ENCODE results near the gene CGRRF1. TPM values are rescaled to one million over a fixed set of nuclear protein-coding genes. Genes with fewer than 3 reads are reported as not detected.

Gene CGRRF1
- polyA plus RNA-seq, 1 of the 3 experiments (the other 2 are of a cell fraction) = 6.4 TPM

- peaks cover 31% of the 10 kb centered on the region for H3F3A ChIP-seq (replicated peaks; ENCODE audit: insufficient read depth)
- peaks cover 4% of the 10 kb centered on the region for H3K9me3 ChIP-seq
- 94% methylated on average over 3 of the region's 3 CpGs for WGBS (ENCODE audit: low lambda C conversion rate)
- POLR2A ChIA-PET = no interaction called here
- H3K9ac ChIP-seq = no peak overlapping the region
- H3K27ac ChIP-seq (ENCODE audit: low read depth in 2 of 2, low read length in 1 of 2) = no peak overlapping the region
- no peaks in the 10 kb centered on the region for H3K9me2 ChIP-seq
- H3K4me1 ChIP-seq (ENCODE audit: control insufficient read depth in 1 of 2, insufficient read depth in 2 of 2, low read depth in 1 of 2, low read length in 1 of 2) = peaks cover 0 to 19% of the 10 kb centered on the region in 2 experiments; a peak in 2 of 4 replicates
- H2AFZ ChIP-seq (ENCODE audit: low read depth) = no peak overlapping the region
- DNase-seq = no peak
- TF ChIP-seq RAD21 (IDR thresholded peaks at IDR 0.05; ENCODE audit: low read length) (no peak), CTCF (IDR thresholded peaks at IDR 0.05) (no peak), NRF1 (IDR thresholded peaks at IDR 0.05; ENCODE audit: low read depth, low read length) (no peak), NFIC (IDR thresholded peaks at IDR 0.05; ENCODE audit: borderline replicate concordance) (no peak), ELF1 (IDR thresholded peaks at IDR 0.05) (no peak), TEAD4 (IDR thresholded peaks at IDR 0.05; ENCODE audit: borderline replicate concordance, insufficient read depth) (no peak), GABPA (IDR thresholded peaks at IDR 0.05; ENCODE audit: low read depth) (no peak), USF2 (IDR thresholded peaks at IDR 0.05; ENCODE audit: borderline replicate concordance, low read depth, low read length) (no peak), TAF1 (IDR thresholded peaks at IDR 0.05; ENCODE audit: borderline replicate concordance, low read depth, low read length) (no peak), YY1 (IDR thresholded peaks at IDR 0.05; ENCODE audit: low read depth) (no peak)
- H3K27me3 ChIP-seq (ENCODE audit: insufficient read depth) = no peaks in the 10 kb centered on the region
- H4K20me1 ChIP-seq (ENCODE audit: insufficient read depth) = peaks cover 46% of the 10 kb centered on the region
- CTCF ChIA-PET = no interaction called here
- H3K36me3 ChIP-seq (replicated peaks in 1 of 2; ENCODE audit: control insufficient read depth in 1 of 2, insufficient read depth in 2 of 2, low read length in 1 of 2) = peaks cover 5 to 30% of the 10 kb centered on the region in 2 experiments
- H3K4me2 ChIP-seq = no peak overlapping the region
- H3K4me3 ChIP-seq (ENCODE audit: low read depth in 2 of 2, low read length in 1 of 2) = no peak overlapping the region
- peaks cover 100% of the 10 kb centered on the region for H3K79me2 ChIP-seq (ENCODE audit: insufficient read depth)
These were observed 75.5 kb downstream of the CGRRF1 start for GRCh38 chr14:54585214-54585613.

Other genes with a start within 250 kb of the CGRRF1 start
- gene CDKN3, start 112.9 kb upstream of the CGRRF1 start, polyA plus RNA-seq (2012; rRNA removed) = 25.5 and 26.7 TPM in 2 replicates
- gene CNIH1, start 68.5 kb upstream of the CGRRF1 start, polyA plus RNA-seq (2012; rRNA removed) = 145 and 292 TPM in 2 replicates
- gene GMFB, start 20.9 kb upstream of the CGRRF1 start, polyA plus RNA-seq (2012; rRNA removed) = 9.4 and 13.5 TPM in 2 replicates
- 5.0 and 5.9 TPM in 2 replicates for gene SAMD4A, start 57.2 kb downstream of the CGRRF1 start, polyA plus RNA-seq (2012; rRNA removed)